Bronchial epithelial cell (primary cell): ENCODE data around the gene MCOLN2. TPM values are rescaled to one million over a fixed set of nuclear protein-coding genes. Genes with fewer than 3 reads are reported as not detected.

Source experiments
- DNase-seq: peaks from one replicate; pipeline ENCODE4 v3.0.0-alpha.2; 2010; ENCODE audit warnings: low read depth
- FAIRE-seq: peaks from 2 replicates; lab custom pipeline; 2011; peaks lifted over from hg19 to GRCh38; lab: Jason Lieb, UNC
- H3K27me3 ChIP-seq: 2 replicates; pipeline ENCODE4 v1.5.1; 2011; ENCODE audit warnings: low read length; ENCODE audit not compliant: control insufficient read depth, insufficient read depth
- H3K36me3 ChIP-seq: 2 replicates; pipeline ENCODE4 v1.5.1; 2011; ENCODE audit warnings: low read length; ENCODE audit not compliant: control insufficient read depth, insufficient read depth
- H3K4me3 ChIP-seq: 2 replicates; pipeline ENCODE4 v1.5.1; 2011; ENCODE audit warnings: mild to moderate bottlenecking, low read depth, low read length, control low read depth
- total RNA-seq: library from RNA; depleted of rRNA; stranded (reverse); fragments of >200 nt; gene quantifications from 2 replicates; pipeline ENCODE4 v1.2.1, GENCODE V29; 2014
- TF ChIP-seq, protein P1 (sequence below): IDR thresholded peaks from 2 replicates; pipeline ENCODE4 v1.5.1; 2011; ENCODE audit warnings: mild to moderate bottlenecking, moderate library complexity, low read length, control low read depth, inconsistent platforms; ENCODE audit not compliant: insufficient read depth, severe bottlenecking

Gene MCOLN2
- total RNA-seq, 1 donor from 2014 or later, result under 0.01 TPM

DNA sequence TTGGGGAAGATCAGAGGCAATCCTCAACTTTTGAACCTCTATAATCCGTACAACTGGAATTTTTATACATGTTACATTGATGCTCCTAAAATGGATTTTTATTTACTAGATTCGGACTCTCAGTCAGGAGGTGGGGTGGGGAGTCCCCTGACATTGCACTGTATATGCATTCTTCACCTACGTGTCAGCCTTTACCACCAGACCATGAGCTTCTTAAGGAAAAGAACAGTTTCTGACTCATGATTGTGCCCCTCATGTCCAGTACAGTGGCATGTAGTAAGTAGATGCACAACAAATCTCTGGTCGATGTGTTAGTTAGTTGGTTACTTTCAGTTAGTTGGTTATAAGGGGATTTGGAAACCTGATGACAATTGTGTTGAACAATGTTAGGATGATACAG, 119.3 kb downstream of the MCOLN2 start:
- no peak for DNase-seq
- peaks cover 2% of the 10 kb centered on the region for H3K36me3 ChIP-seq
- H3K4me3 ChIP-seq, result no peak overlapping the region
- H3K27me3 ChIP-seq, result no peaks in the 10 kb centered on the region
- FAIRE-seq, result no peak
- TF ChIP-seq, protein P1, sequence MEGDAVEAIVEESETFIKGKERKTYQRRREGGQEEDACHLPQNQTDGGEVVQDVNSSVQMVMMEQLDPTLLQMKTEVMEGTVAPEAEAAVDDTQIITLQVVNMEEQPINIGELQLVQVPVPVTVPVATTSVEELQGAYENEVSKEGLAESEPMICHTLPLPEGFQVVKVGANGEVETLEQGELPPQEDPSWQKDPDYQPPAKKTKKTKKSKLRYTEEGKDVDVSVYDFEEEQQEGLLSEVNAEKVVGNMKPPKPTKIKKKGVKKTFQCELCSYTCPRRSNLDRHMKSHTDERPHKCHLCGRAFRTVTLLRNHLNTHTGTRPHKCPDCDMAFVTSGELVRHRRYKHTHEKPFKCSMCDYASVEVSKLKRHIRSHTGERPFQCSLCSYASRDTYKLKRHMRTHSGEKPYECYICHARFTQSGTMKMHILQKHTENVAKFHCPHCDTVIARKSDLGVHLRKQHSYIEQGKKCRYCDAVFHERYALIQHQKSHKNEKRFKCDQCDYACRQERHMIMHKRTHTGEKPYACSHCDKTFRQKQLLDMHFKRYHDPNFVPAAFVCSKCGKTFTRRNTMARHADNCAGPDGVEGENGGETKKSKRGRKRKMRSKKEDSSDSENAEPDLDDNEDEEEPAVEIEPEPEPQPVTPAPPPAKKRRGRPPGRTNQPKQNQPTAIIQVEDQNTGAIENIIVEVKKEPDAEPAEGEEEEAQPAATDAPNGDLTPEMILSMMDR, result no peak

GRCh38 chr1:84876353-84876752, 120.6 kb downstream of the MCOLN2 start:
- no peak overlapping the region for H3K4me3 ChIP-seq
- no peak for FAIRE-seq
- H3K36me3 ChIP-seq, result peaks cover 2% of the 10 kb centered on the region
- TF ChIP-seq, protein P1, result no peak
- no peaks in the 10 kb centered on the region for H3K27me3 ChIP-seq
- no peak for DNase-seq

Other genes starting within 250 kb of the MCOLN2 start
- gene LPAR3, start 103.9 kb downstream of the MCOLN2 start, total RNA-seq, result 37.1 and 104 TPM in 2 replicates
- 2.4 and 4.6 TPM in 2 replicates for gene MCOLN3, start 51.4 kb upstream of the MCOLN2 start, total RNA-seq
- gene SYDE2, start 203.9 kb upstream of the MCOLN2 start, total RNA-seq, result 3.2 and 4.7 TPM in 2 replicates